CD4-positive, alpha-beta T cell (primary cell): ENCODE data around the gene OR1E2. TPM values are rescaled to one million over a fixed set of nuclear protein-coding genes. Genes with fewer than 3 reads are reported as not detected.

ENCODE experiments used
- ATAC-seq: fragments of 200-7000 bp; cut with Tn5 transposase; one replicate; pipeline ENCODE4 v1.10.0; 2022; ENCODE audit warnings: mild to moderate bottlenecking; ENCODE audit not compliant: poor library complexity
- CTCF ChIA-PET: fragments of 350-600 bp; sonication (Branson Sonifier 250); formaldehyde crosslinking; loops from one replicate; lab custom pipeline; 2021; ENCODE audit warnings: antibody characterized with exemption, inconsistent platforms; lab: Charles Lee
- POLR2A ChIA-PET: fragments of 350-600 bp; sonication (Branson Sonifier 250); formaldehyde crosslinking; loops from one replicate; lab custom pipeline; 2021; ENCODE audit warnings: antibody characterized with exemption, inconsistent platforms; lab: Charles Lee
- DNase-seq, 14 experiments: peaks; one replicate each; pipeline ENCODE4 v3.0.0-alpha.2; 2013 to 2020; ENCODE audit warnings: mixed read lengths in 2 of 14
- H3K27ac ChIP-seq, 2 donors: one replicate each; pipeline versions ENCODE4 v1.5.1 to v1.7.0; 2013; ENCODE audit warnings: low read length in 2 of 2, low read depth in 1 of 2, mild to moderate bottlenecking in 1 of 2
- H3K27me3 ChIP-seq, 2 experiments: 1 replicate in 1 of 2; 2 replicates in 1 of 2; pipeline versions ENCODE4 v1.6.1 to v1.7.0; 2013; ENCODE audit warnings: low read length in 2 of 2, control low read depth in 1 of 2, mild to moderate bottlenecking in 1 of 2, moderate library complexity in 1 of 2; ENCODE audit not compliant: insufficient read depth in 2 of 2, control insufficient read depth in 1 of 2
- H3K36me3 ChIP-seq: one replicate; pipeline ENCODE4 v1.6.1; 2013; ENCODE audit warnings: low read length, control low read depth; ENCODE audit not compliant: insufficient read depth
- H3K4me1 ChIP-seq: one replicate; pipeline ENCODE4 v1.6.1; 2013; ENCODE audit warnings: low read length, control low read depth; ENCODE audit not compliant: insufficient read depth
- H3K4me3 ChIP-seq: one replicate; pipeline ENCODE4 v1.5.1; 2013; ENCODE audit warnings: mild to moderate bottlenecking, low read length, moderate library complexity
- H3K9me3 ChIP-seq, 2 experiments: 1 replicate in 1 of 2; 2 replicates in 1 of 2; pipeline versions ENCODE4 v1.6.1 to v1.7.0; 2013; ENCODE audit warnings: low read length in 2 of 2, mild to moderate bottlenecking in 2 of 2, control low read depth in 1 of 2, moderate library complexity in 1 of 2; ENCODE audit not compliant: control insufficient read depth in 1 of 2, insufficient read depth in 1 of 2
- H3K27ac Mint-ChIP-seq: one replicate; pipeline ENCODE4 v1.8.0; 2020; ENCODE audit warnings: mixed read lengths
- H3K27me3 Mint-ChIP-seq: one replicate; pipeline ENCODE4 v1.8.0; 2021; ENCODE audit warnings: mixed read lengths
- H3K36me3 Mint-ChIP-seq: one replicate; pipeline ENCODE4 v1.8.0; 2021; ENCODE audit warnings: low read depth, mixed read lengths
- H3K4me1 Mint-ChIP-seq: one replicate; pipeline ENCODE4 v1.8.0; 2021; ENCODE audit warnings: low read depth, mixed read lengths
- H3K4me3 Mint-ChIP-seq: one replicate; pipeline ENCODE4 v1.8.0; 2020; ENCODE audit warnings: mild to moderate bottlenecking, mixed read lengths
- H3K9me3 Mint-ChIP-seq: one replicate; pipeline ENCODE4 v1.8.0; 2020; ENCODE audit warnings: mixed read lengths
- CTCF ChIP-seq: fragments of 200-600 bp; IDR thresholded peaks from one replicate; pipeline ENCODE4 v1.8.0; 2022; ENCODE audit warnings: antibody characterized with exemption, mild to moderate bottlenecking
- intact Hi-C, 2 experiments: fragments of 100-400 bp; cut with DNase I in 1 of 2; cut with micrococcal nuclease in 1 of 2; formaldehyde crosslinking; loops; one replicate each; pipeline versions ENCODE4 v1.15.1 to v1.9.0; 2023 to 2025; cut with DNase I, micrococcal nuclease
- total RNA-seq, 174 experiments: library from RNA in 2 of 174; stranded (reverse) in 2 of 174; gene quantifications; one replicate each; pipeline ENCODE4 v1.2.3 and lab custom pipeline; 2021 to 2026

Gene OR1E2
- total RNA-seq, 2 experiments from 2014 or later: not detected

- TF ChIP-seq CTCF: no peak
- ChIA-PET POLR2A (no interaction called here), CTCF (no interaction called here)
- Histone ChIP-seq H3K36me3 (no peaks in the 10 kb centered on the region), H3K4me1 (no peaks in the 10 kb centered on the region), H3K9me3 (peaks cover 0 to 9% of the 10 kb centered on the region in 2 experiments), H3K27ac (no peak within 1 kb of the TSS), H3K4me3 (no peak within 1 kb of the TSS), H3K27me3 (no peaks in the 10 kb centered on the region)
- Mint-ChIP-seq H3K9me3 (no peaks in the 10 kb centered on the region), H3K4me3 (no peak within 1 kb of the TSS), H3K36me3 (no peaks in the 10 kb centered on the region), H3K27me3 (peaks cover 12% of the 10 kb centered on the region), H3K27ac (no peak within 1 kb of the TSS), H3K4me1 (no peaks in the 10 kb centered on the region)
- ATAC-seq (no peak), DNase-seq (no peak)
- intact Hi-C loops: no loop called here
Observed at GRCh38 chr17:3475812-3476610, 42.4 kb upstream of the OR1E2 start, which contains the start of gene ASPA. Gene ASPA (plus strand): TSS chr17:3475997. CDS start chr17:3476160, 163 bp downstream.

- intact Hi-C loops: no loop called here
- peaks cover 12% of the 10 kb centered on the region for H3K27me3 Mint-ChIP-seq
- ATAC-seq (no peak), DNase-seq (no peak)
- H3K9me3 Mint-ChIP-seq: no peaks in the 10 kb centered on the region
- no peaks in the 10 kb centered on the region for H3K36me3 ChIP-seq
- H3K27me3 ChIP-seq: no peaks in the 10 kb centered on the region
- peaks cover 0 to 9% of the 10 kb centered on the region in 2 experiments for H3K9me3 ChIP-seq
- CTCF ChIA-PET: no interaction called here
- no peaks in the 10 kb centered on the region for H3K4me1 ChIP-seq
- no peaks in the 10 kb centered on the region for H3K36me3 Mint-ChIP-seq
- H3K27ac ChIP-seq: no peak overlapping the region
- H3K4me1 Mint-ChIP-seq: no peaks in the 10 kb centered on the region
- POLR2A ChIA-PET: no interaction called here
- no peak for TF ChIP-seq CTCF
- H3K4me3 ChIP-seq: no peak overlapping the region
- H3K4me3 Mint-ChIP-seq: no peak overlapping the region
- H3K27ac Mint-ChIP-seq: no peak overlapping the region
Observed at GRCh38 chr17:3475251-3475685, 41.6 kb upstream of the OR1E2 start.

GRCh38 chr17:3474212-3474611 is 40.6 kb upstream of the OR1E2 start:
- H3K27me3 Mint-ChIP-seq: peaks cover 7% of the 10 kb centered on the region

More at GRCh38 chr17:3474212-3474611, 40.6 kb upstream of the OR1E2 start:
- Histone ChIP-seq H3K27ac (no peak overlapping the region), H3K4me3 (no peak overlapping the region), H3K9me3 (peaks cover 0 to 9% of the 10 kb centered on the region in 2 experiments), H3K27me3 (peaks cover 0 to 4% of the 10 kb centered on the region in 2 experiments), H3K4me1 (no peaks in the 10 kb centered on the region), H3K36me3 (no peaks in the 10 kb centered on the region)
- no peak for TF ChIP-seq CTCF
- ChIA-PET POLR2A (no interaction called here), CTCF (interaction anchor here (1.1 kb wide), 1 partner anchor 11 kb away, joined by 4 read pairs; no protein-coding TSS in a partner anchor)
- intact Hi-C loops: no loop called here
- ATAC-seq (no peak), DNase-seq (no peak)
- Mint-ChIP-seq H3K4me3 (no peak overlapping the region), H3K27ac (no peak overlapping the region), H3K9me3 (no peaks in the 10 kb centered on the region), H3K36me3 (no peaks in the 10 kb centered on the region), H3K4me1 (no peaks in the 10 kb centered on the region)
